Esophagus (tissue), 2 donors: ENCODE data around the gene MDK. TPM values are rescaled to one million over a fixed set of nuclear protein-coding genes. Genes with fewer than 3 reads are reported as not detected.
"Not testable (repeated sequence)": the region's sequence is repeated elsewhere in the genome, so short reads cannot be mapped to it uniquely, and the experiment has no call there.

ENCODE experiments used
- H3K27ac ChIP-seq, 2 donors: one replicate each; pipeline ENCODE4 v1.5.1; 2013; ENCODE audit warnings: low read depth in 2 of 2, mild to moderate bottlenecking in 2 of 2, inconsistent platforms in 1 of 2, low read length in 1 of 2, moderate library complexity in 1 of 2
- H3K27me3 ChIP-seq, 2 donors: one replicate each; pipeline ENCODE4 v1.6.1; 2013; ENCODE audit warnings: low read length in 2 of 2, control low read depth in 1 of 2, mild to moderate bottlenecking in 1 of 2; ENCODE audit not compliant: insufficient read depth in 2 of 2, control insufficient read depth in 1 of 2
- H3K36me3 ChIP-seq, 2 donors: one replicate each; pipeline ENCODE4 v1.6.1; 2013; ENCODE audit warnings: low read length in 1 of 2; ENCODE audit not compliant: control insufficient read depth in 2 of 2, insufficient read depth in 2 of 2
- H3K4me1 ChIP-seq, 2 donors: one replicate each; pipeline ENCODE4 v1.6.1; 2013; ENCODE audit warnings: low read length in 1 of 2; ENCODE audit not compliant: control insufficient read depth in 2 of 2, insufficient read depth in 2 of 2
- H3K4me3 ChIP-seq, 2 donors: one replicate each; pipeline ENCODE4 v1.5.1; 2013; ENCODE audit warnings: low read length in 2 of 2, mild to moderate bottlenecking in 2 of 2, low read depth in 1 of 2, moderate library complexity in 1 of 2
- H3K9me3 ChIP-seq, 2 donors: one replicate each; pipeline ENCODE4 v1.6.1; 2013; ENCODE audit warnings: mild to moderate bottlenecking in 2 of 2, low read depth in 1 of 2, low read length in 1 of 2, moderate library complexity in 1 of 2; ENCODE audit not compliant: control insufficient read depth in 2 of 2, insufficient read depth in 1 of 2
- WGBS, 2 donors: extraction: QIAGEN DNeasy Blood & Tissue Kit; methylation state at CpG; one replicate each; pipeline ENCODE4 v1.1.7; 2013; 5-methylcytosine and 5-hydroxymethylcytosine counted together
- polyA plus RNA-seq, 2 donors: library from polyadenylated mRNA; stranded (reverse); fragments of 200-250 nt; gene quantifications; one replicate each; pipeline ENCODE4 v1.2.3, GENCODE V29; 2013
- donor health status: healthy with polysubstance abuse.
- donor health status: Bipolar disorder and iron deficiency.

The MDK gene
- polyA plus RNA-seq, 2 donors = 19.9 to 24.3 TPM

- not testable (repeated sequence) for H3K4me1 ChIP-seq, H3K9me3 ChIP-seq, H3K4me3 ChIP-seq, H3K27me3 ChIP-seq, H3K27ac ChIP-seq
- peaks cover 0 to 63% of the 10 kb centered on the region in 2 donors for H3K36me3 ChIP-seq
- WGBS, 2 donors = 91% methylated on average over 13 to 15 of the region's 15 CpGs
These were observed 9.0 kb upstream of the MDK start for GRCh38 chr11:46372501-46372900.

DNA sequence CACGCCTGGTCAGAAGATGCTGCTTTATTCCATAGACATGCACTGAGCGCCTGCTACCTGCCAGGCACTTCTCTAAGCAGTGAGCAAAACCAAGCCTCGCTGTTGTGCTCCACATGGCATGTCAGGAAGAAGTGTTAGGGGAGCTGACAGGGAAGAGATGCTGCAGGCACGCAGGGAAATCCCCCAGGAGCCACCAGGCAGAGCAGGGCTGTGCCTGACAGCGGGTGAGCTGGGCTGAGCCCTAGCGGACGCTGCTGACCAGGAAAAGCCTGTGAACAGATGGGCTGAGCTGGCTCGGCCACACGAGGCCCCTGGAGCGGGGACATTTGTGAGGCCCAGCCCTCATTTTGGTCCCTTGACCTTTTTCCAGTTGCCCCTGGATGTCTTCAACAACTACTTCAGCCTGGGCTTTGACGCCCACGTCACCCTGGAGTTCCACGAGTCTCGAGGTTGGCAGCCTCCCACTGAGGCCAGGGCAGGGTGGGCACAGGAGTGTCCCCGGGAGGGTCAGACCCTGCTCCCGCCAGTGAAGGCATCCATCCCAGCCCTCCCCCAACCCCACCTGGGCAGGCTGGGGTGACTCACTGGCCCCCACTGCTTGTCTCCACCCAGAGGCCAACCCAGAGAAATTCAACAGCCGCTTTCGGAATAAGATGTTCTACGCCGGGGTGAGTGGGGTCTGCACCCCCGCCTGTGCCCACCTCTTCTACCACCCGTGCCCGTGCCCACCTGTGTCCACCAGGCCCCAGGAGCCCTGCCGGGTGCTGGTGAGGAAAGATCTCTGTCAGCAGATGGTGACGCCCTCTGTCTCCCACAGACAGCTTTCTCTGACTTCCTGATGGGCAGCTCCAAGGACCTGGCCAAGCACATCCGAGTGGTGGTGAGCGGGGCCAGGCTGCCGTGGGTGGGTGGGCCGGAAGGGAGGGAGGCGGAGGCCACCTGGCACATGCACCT, 7.4 kb upstream of the MDK start:
- Histone ChIP-seq H3K4me1 (no peaks in the 10 kb centered on the region), H3K27ac (no peak overlapping the region), H3K27me3 (no peaks in the 10 kb centered on the region), H3K9me3 (no peaks in the 10 kb centered on the region), H3K4me3 (no peak overlapping the region), H3K36me3 (peaks cover 0 to 59% of the 10 kb centered on the region in 2 donors)
- 89 to 90% methylated on average over 30 of the region's 30 CpGs for WGBS, 2 donors

GRCh38 chr11:46374815-46375214, 6.7 kb upstream of the MDK start:
- 87 to 91% methylated on average over 15 of the region's 15 CpGs for WGBS, 2 donors
- Histone ChIP-seq H3K27me3 (no peaks in the 10 kb centered on the region), H3K4me3 (no peak overlapping the region), H3K27ac (no peak overlapping the region), H3K9me3 (no peaks in the 10 kb centered on the region), H3K4me1 (peaks cover 0 to 5% of the 10 kb centered on the region in 2 donors), H3K36me3 (peaks cover 0 to 58% of the 10 kb centered on the region in 2 donors)

DNA sequence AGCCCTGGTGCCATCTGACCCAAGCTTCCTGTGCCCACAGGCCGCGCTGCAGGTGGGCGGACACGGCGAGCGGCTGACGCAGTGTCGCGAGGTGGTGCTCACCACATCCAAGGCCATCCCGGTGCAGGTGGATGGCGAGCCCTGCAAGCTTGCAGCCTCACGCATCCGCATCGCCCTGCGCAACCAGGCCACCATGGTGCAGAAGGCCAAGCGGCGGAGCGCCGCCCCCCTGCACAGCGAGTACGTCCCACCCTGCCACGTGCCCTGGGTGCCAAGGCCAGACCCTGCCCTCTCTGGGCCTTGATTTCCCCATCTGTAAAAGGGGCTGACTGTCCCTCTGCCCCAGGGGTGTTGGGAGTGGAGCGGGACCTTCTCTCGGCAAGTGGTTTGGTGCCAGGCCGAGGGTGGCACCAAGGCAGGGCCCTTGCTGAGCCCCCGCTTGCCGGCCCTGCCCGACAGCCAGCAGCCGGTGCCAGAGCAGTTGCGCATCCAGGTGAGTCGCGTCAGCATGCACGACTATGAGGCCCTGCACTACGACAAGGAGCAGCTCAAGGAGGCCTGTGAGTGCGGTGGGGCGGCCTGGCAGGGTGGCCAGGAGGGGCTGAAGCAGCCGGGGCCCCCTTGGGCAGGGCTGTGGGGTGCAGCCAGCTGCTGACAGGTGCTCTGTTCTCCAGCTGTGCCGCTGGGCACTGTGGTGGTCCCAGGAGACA, 5.9 kb upstream of the MDK start:
- WGBS, 2 donors = 92 to 93% methylated on average over 36 to 38 of the region's 38 CpGs
- Histone ChIP-seq H3K4me3 (no peak overlapping the region), H3K27me3 (no peaks in the 10 kb centered on the region), H3K4me1 (peaks cover 0 to 5% of the 10 kb centered on the region in 2 donors), H3K27ac (no peak overlapping the region), H3K36me3 (peaks cover 0 to 52% of the 10 kb centered on the region in 2 donors), H3K9me3 (no peaks in the 10 kb centered on the region)

DNA sequence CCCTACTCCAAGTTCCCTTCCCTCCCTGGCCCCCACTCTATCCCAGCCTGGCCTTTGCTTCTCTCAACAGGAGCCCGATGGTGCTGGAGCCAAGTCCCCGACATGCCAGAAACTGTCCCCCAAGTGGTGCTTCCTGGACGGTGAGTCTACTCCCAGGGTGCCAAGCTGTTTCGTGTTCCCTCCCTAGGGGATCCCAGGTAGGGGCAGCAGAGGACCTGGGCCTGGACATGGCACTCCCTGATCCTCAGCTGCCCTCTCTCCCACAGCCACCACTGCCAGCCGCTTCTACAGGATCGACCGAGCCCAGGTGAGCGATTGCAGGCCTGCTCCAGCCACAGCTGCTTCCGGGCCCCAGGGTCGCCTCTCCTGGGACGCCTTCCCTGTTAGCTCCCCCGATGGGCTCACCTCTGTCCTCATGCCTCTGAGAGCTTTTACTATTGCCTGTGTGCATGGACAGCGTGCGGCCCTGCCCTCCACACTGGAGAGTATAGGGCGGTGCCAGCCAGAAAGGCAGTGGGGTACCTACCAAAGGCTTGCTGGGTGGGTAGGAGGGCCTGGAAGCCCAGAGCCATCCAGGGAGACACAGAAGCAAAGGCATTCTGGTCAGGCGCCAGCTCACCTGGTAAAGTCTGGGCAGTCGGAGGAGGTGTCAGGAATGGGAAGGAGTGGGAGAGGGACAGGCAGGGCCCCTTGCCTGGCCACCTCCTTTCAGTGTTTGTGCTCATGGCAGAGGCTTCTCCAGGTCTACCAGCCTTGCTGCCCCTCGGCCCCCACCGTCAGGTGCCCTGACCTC, 5.0 kb upstream of the MDK start:
- 85% methylated on average over 17 to 19 of the region's 19 CpGs for WGBS, 2 donors
- Histone ChIP-seq H3K4me1 (peaks cover 0 to 5% of the 10 kb centered on the region in 2 donors), H3K36me3 (peaks cover 0 to 48% of the 10 kb centered on the region in 2 donors), H3K4me3 (no peak overlapping the region), H3K27me3 (no peaks in the 10 kb centered on the region), H3K27ac (no peak overlapping the region), H3K9me3 (no peaks in the 10 kb centered on the region)

DNA sequence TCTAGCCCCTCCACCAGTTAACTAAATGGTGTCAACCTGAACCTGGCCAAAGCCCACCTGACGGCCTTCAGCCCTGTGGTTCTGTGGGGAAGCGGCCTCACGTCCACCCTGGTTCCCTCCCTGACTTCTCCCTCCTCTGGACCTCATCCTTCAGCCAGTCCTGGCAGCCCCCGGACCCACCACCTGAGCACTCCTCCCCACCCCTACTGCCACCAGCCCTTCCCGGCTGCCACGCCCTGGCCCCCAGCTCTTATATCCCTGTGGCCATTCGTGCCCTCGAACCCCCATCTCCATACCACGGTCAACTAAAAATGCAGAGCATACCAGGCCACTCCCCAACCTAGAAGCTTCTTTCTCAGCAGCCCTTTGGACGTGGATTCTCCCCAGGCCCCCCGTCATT, 4.2 kb upstream of the MDK start:
- WGBS, 2 donors = 93 to 94% methylated on average over 11 of the region's 11 CpGs
- H3K9me3 ChIP-seq = no peaks in the 10 kb centered on the region
- peaks cover 5% of the 10 kb centered on the region in 2 donors for H3K4me1 ChIP-seq
- no peak overlapping the region for H3K27ac ChIP-seq
- H3K27me3 ChIP-seq = no peaks in the 10 kb centered on the region
- H3K4me3 ChIP-seq = no peak overlapping the region
- peaks cover 0 to 40% of the 10 kb centered on the region in 2 donors for H3K36me3 ChIP-seq

- Histone ChIP-seq H3K9me3 (no peaks in the 10 kb centered on the region), H3K27ac (no peak overlapping the region), H3K27me3 (no peaks in the 10 kb centered on the region), H3K4me3 (no peak overlapping the region), H3K36me3 (peaks cover 0 to 36% of the 10 kb centered on the region in 2 donors), H3K4me1 (peaks cover 5 to 8% of the 10 kb centered on the region in 2 donors)
- 90 to 92% methylated on average over 5 of the region's 5 CpGs for WGBS, 2 donors
These were observed 3.6 kb upstream of the MDK start for GRCh38 chr11:46377831-46378230.

GRCh38 chr11:46378296-46378695, 3.2 kb upstream of the MDK start:
- no peaks in the 10 kb centered on the region for H3K9me3 ChIP-seq
- no peak overlapping the region for H3K4me3 ChIP-seq
- H3K4me1 ChIP-seq = peaks cover 5 to 10% of the 10 kb centered on the region in 2 donors
- WGBS, 2 donors = 81 to 82% methylated on average over 10 of the region's 10 CpGs
- H3K27me3 ChIP-seq = no peaks in the 10 kb centered on the region
- no peak overlapping the region for H3K27ac ChIP-seq
- peaks cover 0 to 36% of the 10 kb centered on the region in 2 donors for H3K36me3 ChIP-seq

- H3K9me3 ChIP-seq = no peaks in the 10 kb centered on the region
- H3K27me3 ChIP-seq = no peaks in the 10 kb centered on the region
- no peak overlapping the region for H3K4me3 ChIP-seq
- 70 to 75% methylated on average over 20 of the region's 20 CpGs for WGBS, 2 donors
- H3K36me3 ChIP-seq = peaks cover 0 to 36% of the 10 kb centered on the region in 2 donors
- H3K27ac ChIP-seq = no peak overlapping the region
- peaks cover 5 to 10% of the 10 kb centered on the region in 2 donors for H3K4me1 ChIP-seq
These were observed 2.5 kb upstream of the MDK start for GRCh38 chr11:46378811-46379481.
